ENCODE data around the gene KCNQ4.

KCNQ4 gene

DNA sequence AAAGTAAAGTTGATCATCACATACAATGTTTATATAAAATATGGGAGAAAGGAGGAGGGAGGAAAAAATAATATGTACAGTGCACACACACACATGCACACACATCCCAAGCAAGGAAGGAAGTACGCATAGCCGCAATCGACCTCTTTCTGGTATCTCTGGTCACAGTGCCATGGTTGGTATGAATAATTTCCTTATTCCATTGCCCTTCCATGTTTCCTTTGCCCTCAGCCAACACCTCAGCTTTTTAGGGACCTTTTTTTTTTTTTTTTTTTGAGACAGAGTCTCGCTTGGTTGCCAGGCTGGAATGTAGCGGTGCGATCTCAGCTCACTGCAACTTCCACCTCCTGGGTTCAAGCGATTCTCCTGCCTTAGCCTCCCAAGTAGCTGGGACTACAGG lies 58.0 kb downstream of the KCNQ4 start:
- no peaks in the 10 kb centered on the region for H3K4me1 ChIP-seq (ENCODE audit: control insufficient read depth, low read depth, low read length)
- H3K27ac ChIP-seq (ENCODE audit: low read length): no peak overlapping the region
- no peak overlapping the region for H3K4me3 ChIP-seq (ENCODE audit: low read length)

DNA sequence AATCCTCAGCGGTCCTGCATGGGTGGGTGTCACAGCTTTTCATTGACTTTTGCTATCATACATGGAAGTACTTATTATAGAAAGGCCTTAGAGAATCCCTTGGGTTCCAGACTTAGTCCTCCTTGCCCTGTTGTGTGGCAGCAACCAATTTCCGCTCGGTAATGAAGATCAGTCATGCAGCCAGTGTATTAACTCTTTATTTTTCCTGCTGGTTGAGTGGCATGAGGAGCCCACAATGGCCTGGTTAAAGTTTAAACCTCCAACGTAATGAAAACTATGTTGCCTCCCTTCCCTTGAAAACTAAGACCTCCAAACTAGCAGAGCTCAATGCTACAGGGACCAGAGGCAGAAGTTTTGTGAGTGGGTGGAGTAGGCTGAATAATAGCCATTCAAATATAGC lies 58.6 kb downstream of the KCNQ4 start:
- Histone ChIP-seq H3K4me1 (ENCODE audit: control insufficient read depth, low read depth, low read length) (no peaks in the 10 kb centered on the region), H3K27ac (ENCODE audit: low read length) (no peak overlapping the region), H3K36me3 (ENCODE audit: control insufficient read depth, low read depth, low read length) (no peaks in the 10 kb centered on the region), H3K4me3 (ENCODE audit: low read length) (no peak overlapping the region), H3K27me3 (ENCODE audit: control insufficient read depth, insufficient read depth, low read length) (no peaks in the 10 kb centered on the region), H3K9me3 (ENCODE audit: control insufficient read depth, low read depth, low read length) (no peaks in the 10 kb centered on the region), H3K9ac (ENCODE audit: low read length) (no peak overlapping the region)

More for the DNA sequence above, 58.0 kb downstream of the KCNQ4 start:
- Histone ChIP-seq H3K36me3 (ENCODE audit: control insufficient read depth, low read depth, low read length) (no peaks in the 10 kb centered on the region), H3K9ac (ENCODE audit: low read length) (no peak overlapping the region), H3K9me3 (ENCODE audit: control insufficient read depth, low read depth, low read length) (no peaks in the 10 kb centered on the region), H3K27me3 (ENCODE audit: control insufficient read depth, insufficient read depth, low read length) (no peaks in the 10 kb centered on the region)

DNA sequence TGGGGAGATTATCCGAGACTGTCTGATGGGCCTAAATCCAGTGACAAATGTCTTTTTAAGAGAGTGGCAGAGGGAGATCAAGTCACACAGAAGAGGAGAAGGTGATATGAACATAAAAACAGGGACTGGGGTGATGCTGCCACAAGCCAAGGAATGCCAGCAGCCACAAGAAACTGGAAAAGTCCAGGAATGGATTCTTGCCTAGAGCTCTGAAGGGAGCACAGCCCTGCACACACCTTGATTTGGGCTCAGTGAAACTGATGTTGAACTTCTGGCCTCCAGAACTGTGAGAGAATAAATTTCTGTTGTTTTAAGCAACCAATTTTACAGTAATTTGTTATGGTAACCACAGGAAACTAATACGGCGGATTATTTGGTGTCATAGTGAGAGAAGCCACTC lies 59.1 kb downstream of the KCNQ4 start:
- Histone ChIP-seq H3K4me3 (ENCODE audit: low read length) (no peak overlapping the region), H3K9me3 (ENCODE audit: control insufficient read depth, low read depth, low read length) (no peaks in the 10 kb centered on the region), H3K36me3 (ENCODE audit: control insufficient read depth, low read depth, low read length) (no peaks in the 10 kb centered on the region), H3K9ac (ENCODE audit: low read length) (no peak overlapping the region), H3K27me3 (ENCODE audit: control insufficient read depth, insufficient read depth, low read length) (no peaks in the 10 kb centered on the region), H3K4me1 (ENCODE audit: control insufficient read depth, low read depth, low read length) (no peaks in the 10 kb centered on the region), H3K27ac (ENCODE audit: low read length) (no peak overlapping the region)

DNA sequence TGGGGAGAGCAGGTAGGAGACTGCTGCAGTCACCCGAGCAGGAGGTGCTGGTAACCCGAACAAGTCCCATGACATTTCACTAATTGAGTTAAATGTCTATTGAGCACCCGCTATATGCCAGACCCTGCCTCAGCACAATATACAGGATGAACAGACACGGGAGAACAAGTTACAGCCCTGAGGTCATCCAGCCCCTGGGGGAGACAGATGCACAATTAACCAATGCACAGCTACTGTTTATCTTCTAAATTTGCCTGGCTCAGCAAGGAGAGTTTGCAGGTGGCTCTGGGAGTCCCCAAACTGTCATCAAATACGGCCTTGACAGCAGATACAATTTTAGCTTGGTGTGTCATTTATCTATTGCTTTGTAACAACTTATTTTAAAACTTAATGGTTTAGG lies 60.5 kb downstream of the KCNQ4 start:
- H3K36me3 ChIP-seq (ENCODE audit: control insufficient read depth, low read depth, low read length): no peaks in the 10 kb centered on the region
- no peaks in the 10 kb centered on the region for H3K9me3 ChIP-seq (ENCODE audit: control insufficient read depth, low read depth, low read length)
- no peak overlapping the region for H3K4me3 ChIP-seq (ENCODE audit: low read length)
- H3K27me3 ChIP-seq (ENCODE audit: control insufficient read depth, insufficient read depth, low read length): no peaks in the 10 kb centered on the region
- no peak overlapping the region for H3K27ac ChIP-seq (ENCODE audit: low read length)
- H3K9ac ChIP-seq (ENCODE audit: low read length): no peak overlapping the region
- no peaks in the 10 kb centered on the region for H3K4me1 ChIP-seq (ENCODE audit: control insufficient read depth, low read depth, low read length)

DNA sequence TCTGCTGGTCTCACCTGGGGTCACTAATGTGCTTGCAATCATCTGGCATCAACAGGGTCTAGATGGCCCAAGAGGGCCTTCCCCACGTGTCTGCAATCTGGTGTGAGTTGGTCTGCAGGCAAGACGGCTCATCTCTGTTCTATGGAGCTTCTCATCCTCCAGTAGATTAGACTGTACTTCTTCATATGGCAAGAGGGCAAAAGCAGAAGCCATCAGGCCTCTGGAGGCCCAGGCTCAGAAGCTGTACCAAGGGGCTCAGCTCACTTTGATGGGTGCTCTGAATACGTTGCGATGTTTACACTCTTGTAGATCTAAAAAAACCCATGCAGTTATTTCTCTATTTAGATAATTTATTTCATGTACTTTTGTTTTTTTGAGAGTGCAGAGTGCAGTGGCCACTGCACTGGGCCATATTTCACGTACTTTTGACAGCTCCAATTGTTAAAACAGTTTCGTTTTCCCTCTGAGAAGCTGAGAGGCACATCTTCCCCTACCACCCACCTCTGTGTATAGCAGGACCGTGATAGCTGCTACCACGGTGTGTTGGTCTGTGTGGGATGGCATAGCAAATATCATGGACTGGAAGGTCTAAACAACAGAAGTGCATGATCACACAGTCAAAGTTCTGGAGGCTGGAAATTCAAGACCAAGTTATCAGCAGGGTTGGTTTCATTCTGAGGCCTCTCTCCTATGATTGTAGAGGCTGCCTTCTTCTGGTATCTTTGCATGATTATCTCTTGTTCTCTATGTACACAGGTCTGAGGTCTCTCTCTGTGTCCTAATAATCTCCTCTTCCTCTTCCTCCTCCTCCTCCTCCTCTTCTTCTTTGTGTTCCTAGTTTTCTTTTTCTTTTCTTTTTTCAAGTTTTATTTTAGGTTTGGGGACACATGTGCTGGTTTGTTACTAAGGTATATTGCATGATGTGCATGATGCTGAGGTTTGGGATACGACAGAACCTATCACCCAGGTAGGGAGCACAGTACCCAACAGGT lies 61.6 kb downstream of the KCNQ4 start:
- Histone ChIP-seq H3K4me3 (ENCODE audit: low read length) (no peak overlapping the region), H3K27ac (ENCODE audit: low read length) (no peak overlapping the region), H3K9me3 (ENCODE audit: control insufficient read depth, low read depth, low read length) (no peaks in the 10 kb centered on the region), H3K4me1 (ENCODE audit: control insufficient read depth, low read depth, low read length) (no peaks in the 10 kb centered on the region), H3K36me3 (ENCODE audit: control insufficient read depth, low read depth, low read length) (no peaks in the 10 kb centered on the region), H3K9ac (ENCODE audit: low read length) (no peak overlapping the region), H3K27me3 (ENCODE audit: control insufficient read depth, insufficient read depth, low read length) (no peaks in the 10 kb centered on the region)

DNA sequence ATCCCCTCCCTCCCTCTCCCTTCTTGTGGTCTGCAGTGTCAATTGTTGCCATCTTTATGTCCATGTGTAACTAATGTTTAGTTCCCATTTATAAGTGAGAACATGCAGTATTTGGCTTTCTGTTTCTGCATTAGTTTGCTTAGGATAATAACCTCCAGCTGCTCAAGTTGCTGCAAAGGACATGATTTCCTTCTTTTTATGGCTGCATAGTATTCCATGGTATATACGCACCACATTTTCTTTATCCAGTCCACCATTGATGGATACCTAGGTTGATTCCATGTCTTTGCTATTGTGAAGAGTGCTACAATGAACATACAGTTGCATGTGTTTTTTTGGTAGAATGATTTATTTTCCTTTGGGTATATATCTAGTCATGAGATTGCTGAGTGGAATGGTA lies 62.3 kb downstream of the KCNQ4 start:
- H3K9me3 ChIP-seq (ENCODE audit: control insufficient read depth, low read depth, low read length): no peaks in the 10 kb centered on the region
- H3K4me1 ChIP-seq (ENCODE audit: control insufficient read depth, low read depth, low read length): no peaks in the 10 kb centered on the region
- H3K27me3 ChIP-seq (ENCODE audit: control insufficient read depth, insufficient read depth, low read length): no peaks in the 10 kb centered on the region
- no peak overlapping the region for H3K4me3 ChIP-seq (ENCODE audit: low read length)
- H3K27ac ChIP-seq (ENCODE audit: low read length): no peak overlapping the region
- no peaks in the 10 kb centered on the region for H3K36me3 ChIP-seq (ENCODE audit: control insufficient read depth, low read depth, low read length)
- H3K9ac ChIP-seq (ENCODE audit: low read length): no peak overlapping the region

DNA sequence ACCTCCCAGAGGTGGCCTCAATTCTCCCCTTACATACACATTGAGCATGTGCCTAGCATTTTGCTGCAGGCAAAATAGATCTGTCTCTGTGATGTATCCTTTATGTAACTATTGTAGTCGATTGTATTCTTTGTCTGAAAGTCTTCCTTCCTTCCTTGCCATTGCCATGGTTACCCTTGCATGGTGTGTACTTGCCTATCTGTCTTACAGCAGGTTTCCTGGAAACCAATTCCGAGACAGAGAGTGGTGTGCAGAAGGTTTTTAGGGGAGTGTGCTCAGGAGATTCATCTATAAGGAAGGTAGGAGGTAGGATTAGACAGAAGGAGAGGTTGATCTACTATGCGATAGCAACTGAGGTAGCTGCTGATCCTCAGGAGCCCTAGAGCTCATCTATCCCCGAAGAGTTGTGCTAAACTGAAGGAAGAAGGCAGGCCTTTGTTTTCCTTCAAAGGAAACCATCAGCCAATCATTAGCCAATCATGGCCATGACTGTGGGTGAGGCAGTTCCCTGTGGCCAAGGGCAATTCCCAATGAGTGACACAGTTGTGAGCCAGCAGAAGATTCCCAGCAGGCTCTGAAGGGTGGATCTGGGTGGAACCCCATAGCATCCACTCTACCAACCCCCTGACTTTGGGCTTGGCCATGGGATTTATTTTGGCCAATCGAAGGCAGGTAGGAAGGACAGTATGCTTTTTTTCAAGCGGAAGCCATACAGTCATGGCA lies 63.6 kb downstream of the KCNQ4 start:
- Histone ChIP-seq H3K4me3 (ENCODE audit: low read length) (no peak overlapping the region), H3K4me1 (ENCODE audit: control insufficient read depth, low read depth, low read length) (no peaks in the 10 kb centered on the region), H3K36me3 (ENCODE audit: control insufficient read depth, low read depth, low read length) (no peaks in the 10 kb centered on the region), H3K27ac (ENCODE audit: low read length) (no peak overlapping the region), H3K9ac (ENCODE audit: low read length) (no peak overlapping the region), H3K9me3 (ENCODE audit: control insufficient read depth, low read depth, low read length) (no peaks in the 10 kb centered on the region), H3K27me3 (ENCODE audit: control insufficient read depth, insufficient read depth, low read length) (no peaks in the 10 kb centered on the region)

DNA sequence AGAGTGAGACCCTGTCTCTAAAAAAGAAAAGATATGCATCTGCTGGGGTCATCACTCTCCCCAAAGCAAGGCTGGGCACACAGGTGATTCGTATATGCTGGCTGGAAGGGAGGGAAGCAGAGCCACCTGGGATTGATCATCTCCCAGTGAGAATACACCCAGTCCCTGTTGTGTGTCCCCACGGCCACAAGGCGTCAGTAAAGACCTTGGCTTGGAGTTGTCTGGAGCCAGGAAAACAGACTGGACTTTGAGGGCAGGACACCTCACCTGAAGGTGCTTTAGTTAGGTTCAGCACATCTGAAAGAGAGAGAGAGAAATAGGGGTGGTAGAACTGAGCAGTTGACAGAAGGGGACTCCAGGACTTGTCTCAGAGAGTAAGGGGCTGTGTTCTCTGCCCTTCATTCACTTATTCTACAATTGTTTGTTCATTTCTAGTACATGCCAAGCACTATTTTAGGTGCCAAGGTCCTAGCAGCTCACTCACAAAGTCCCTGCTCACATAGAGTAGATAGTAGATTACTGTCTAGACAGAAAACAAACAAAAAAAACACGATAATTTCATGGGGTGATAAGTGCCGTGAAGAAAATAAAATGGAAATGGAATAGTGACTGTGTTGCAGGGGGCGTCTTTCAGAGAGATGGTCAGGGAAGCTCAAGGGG lies 65.1 kb downstream of the KCNQ4 start:
- Histone ChIP-seq H3K4me3 (ENCODE audit: low read length) (no peak overlapping the region), H3K9me3 (ENCODE audit: control insufficient read depth, low read depth, low read length) (no peaks in the 10 kb centered on the region), H3K4me1 (ENCODE audit: control insufficient read depth, low read depth, low read length) (no peaks in the 10 kb centered on the region), H3K9ac (ENCODE audit: low read length) (no peak overlapping the region), H3K27me3 (ENCODE audit: control insufficient read depth, insufficient read depth, low read length) (no peaks in the 10 kb centered on the region), H3K27ac (ENCODE audit: low read length) (no peak overlapping the region), H3K36me3 (ENCODE audit: control insufficient read depth, low read depth, low read length) (no peaks in the 10 kb centered on the region)

DNA sequence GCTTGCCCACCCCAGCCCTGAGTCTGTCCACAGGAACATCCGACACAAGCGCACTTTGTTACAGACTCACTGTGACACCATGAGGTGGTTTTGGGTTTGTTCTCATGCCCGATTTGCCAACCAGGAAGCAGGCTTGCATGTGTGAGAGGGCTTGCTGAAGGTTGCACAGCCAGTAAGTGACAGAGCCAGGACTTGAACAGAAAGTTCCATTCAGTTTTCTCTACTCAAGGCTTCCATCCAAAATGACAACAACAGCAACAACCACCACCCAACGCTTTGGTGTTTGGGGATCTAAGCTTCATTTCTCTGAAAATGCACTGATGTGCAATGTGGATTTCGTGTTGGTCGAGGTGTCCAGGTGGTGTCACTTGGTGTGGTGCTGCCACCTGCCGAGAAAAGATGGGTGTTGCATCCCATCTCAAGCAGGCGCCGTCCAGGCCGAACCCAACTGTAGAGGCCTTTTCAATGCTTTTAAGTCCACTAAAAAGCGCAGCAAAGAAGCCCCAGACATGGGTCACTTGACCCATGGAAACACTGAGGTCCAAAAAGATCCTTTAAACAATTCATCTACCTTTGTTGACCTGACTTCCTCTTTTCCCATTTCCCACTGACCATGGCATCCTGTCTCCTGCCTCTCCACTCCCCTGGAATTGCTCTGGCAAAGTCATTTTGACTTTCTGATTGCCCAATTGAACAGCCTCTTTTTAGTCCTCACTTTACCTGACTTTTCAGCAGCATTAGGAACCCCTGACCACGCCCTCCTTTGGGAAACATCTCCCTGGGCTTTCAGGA lies 66.4 kb downstream of the KCNQ4 start:
- Histone ChIP-seq H3K9me3 (ENCODE audit: control insufficient read depth, low read depth, low read length) (no peaks in the 10 kb centered on the region), H3K4me1 (ENCODE audit: control insufficient read depth, low read depth, low read length) (no peaks in the 10 kb centered on the region), H3K9ac (ENCODE audit: low read length) (no peak overlapping the region), H3K36me3 (ENCODE audit: control insufficient read depth, low read depth, low read length) (no peaks in the 10 kb centered on the region), H3K27ac (ENCODE audit: low read length) (no peak overlapping the region), H3K4me3 (ENCODE audit: low read length) (no peak overlapping the region), H3K27me3 (ENCODE audit: control insufficient read depth, insufficient read depth, low read length) (no peaks in the 10 kb centered on the region)

DNA sequence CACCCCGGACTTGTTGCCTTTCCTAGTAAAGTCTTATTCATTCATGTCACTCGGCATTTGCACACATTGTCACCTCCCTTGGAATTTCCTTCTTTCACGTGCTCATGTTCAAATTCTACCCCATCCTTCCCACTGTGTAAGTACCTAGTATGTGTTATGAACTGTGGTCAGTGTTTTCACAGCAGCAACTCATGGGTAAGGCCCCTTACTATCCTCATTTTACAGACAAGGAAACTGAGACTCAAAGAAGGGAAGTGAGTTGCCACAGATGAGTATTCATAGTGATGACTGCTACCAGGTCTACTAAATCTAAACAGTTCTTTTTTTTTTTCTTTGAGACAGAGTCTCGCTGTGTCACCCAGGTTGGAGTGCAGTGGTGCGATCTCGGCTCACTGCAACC lies 68.1 kb downstream of the KCNQ4 start:
- H3K4me1 ChIP-seq (ENCODE audit: control insufficient read depth, low read depth, low read length): no peaks in the 10 kb centered on the region
- no peak overlapping the region for H3K9ac ChIP-seq (ENCODE audit: low read length)

More for the DNA sequence above, 68.1 kb downstream of the KCNQ4 start:
- no peak overlapping the region for H3K4me3 ChIP-seq (ENCODE audit: low read length)
- H3K9me3 ChIP-seq (ENCODE audit: control insufficient read depth, low read depth, low read length): no peaks in the 10 kb centered on the region
- no peak overlapping the region for H3K27ac ChIP-seq (ENCODE audit: low read length)
- H3K36me3 ChIP-seq (ENCODE audit: control insufficient read depth, low read depth, low read length): no peaks in the 10 kb centered on the region
- no peaks in the 10 kb centered on the region for H3K27me3 ChIP-seq (ENCODE audit: control insufficient read depth, insufficient read depth, low read length)

Measured in iPS-18a (cell line).